HG03175 (cell line): Measurements from ENCODE around the gene PDLIM1.

ENCODE experiments used
- ATAC-seq: cut with Tn5 transposase; IDR thresholded peaks from one replicate; pipeline ENCODE4 v1.9.1; 2021; ENCODE audit warnings: mild to moderate bottlenecking, moderate library complexity; ENCODE audit not compliant: unreplicated experiment

The PDLIM1 gene

GRCh38 chr10:95289003-95289920 lies 1.5 kb downstream of the PDLIM1 start:
- no peak for ATAC-seq

- ATAC-seq, result no peak
Observed at GRCh38 chr10:95288303-95288702, 2.5 kb downstream of the PDLIM1 start.

- ATAC-seq, result no peak
Observed at GRCh38 chr10:95287281-95287680, 3.5 kb downstream of the PDLIM1 start.

- ATAC-seq, result no peak
Observed at GRCh38 chr10:95286707-95287106, 4.1 kb downstream of the PDLIM1 start.

GRCh38 chr10:95285556-95285955 lies 5.2 kb downstream of the PDLIM1 start:
- ATAC-seq, result no peak

GRCh38 chr10:95284807-95285206 lies 6.0 kb downstream of the PDLIM1 start:
- peak; percentile 53 for ATAC-seq

GRCh38 chr10:95282107-95282506 lies 8.7 kb downstream of the PDLIM1 start:
- no peak for ATAC-seq

- ATAC-seq, result no peak
Observed at GRCh38 chr10:95281206-95281605, 9.6 kb downstream of the PDLIM1 start.

- no peak for ATAC-seq
Observed at GRCh38 chr10:95280637-95281036, 10.2 kb downstream of the PDLIM1 start.

GRCh38 chr10:95279042-95279820 lies 11.6 kb downstream of the PDLIM1 start:
- no peak for ATAC-seq

GRCh38 chr10:95278061-95278988 lies 12.5 kb downstream of the PDLIM1 start:
- ATAC-seq, result no peak

GRCh38 chr10:95277614-95278013 lies 13.2 kb downstream of the PDLIM1 start:
- no peak for ATAC-seq

GRCh38 chr10:95277201-95277570 lies 13.6 kb downstream of the PDLIM1 start:
- ATAC-seq, result no peak

- ATAC-seq, result no peak
Observed at GRCh38 chr10:95276367-95277200, 14.2 kb downstream of the PDLIM1 start.

GRCh38 chr10:95275726-95276366 lies 15.0 kb downstream of the PDLIM1 start:
- ATAC-seq, result no peak

GRCh38 chr10:95273393-95274312 lies 17.1 kb downstream of the PDLIM1 start:
- ATAC-seq, result no peak

GRCh38 chr10:95268438-95268837 lies 22.4 kb downstream of the PDLIM1 start:
- ATAC-seq, result no peak

- no peak for ATAC-seq
Observed at GRCh38 chr10:95267251-95267650, 23.6 kb downstream of the PDLIM1 start.
